H9 (cell line): ENCODE data around the gene CD48. TPM values are rescaled to one million over a fixed set of nuclear protein-coding genes. Genes with fewer than 3 reads are reported as not detected.

Source experiments
- DNase-seq: peaks from one replicate; pipeline ENCODE4 v3.0.0-alpha.2; 2017
- H2AFZ ChIP-seq: one replicate; pipeline ENCODE4 v1.6.1; 2013; ENCODE audit warnings: mild to moderate bottlenecking, low read length, control low read depth, moderate library complexity
- H2AK5ac ChIP-seq: 2 replicates; pipeline ENCODE4 v1.6.1; 2013; ENCODE audit warnings: low read length, control low read depth, mixed read lengths; ENCODE audit not compliant: insufficient read length
- H2BK120ac ChIP-seq: one replicate; pipeline ENCODE4 v1.6.1; 2013; ENCODE audit warnings: low read depth, mild to moderate bottlenecking, low read length, control low read depth, inconsistent platforms; ENCODE audit not compliant: poor library complexity, severe bottlenecking
- H2BK12ac ChIP-seq: 2 replicates; pipeline ENCODE4 v1.6.1; 2013; ENCODE audit warnings: low read length, control low read depth, mixed read lengths, low read depth; ENCODE audit not compliant: insufficient read length
- H2BK15ac ChIP-seq: 2 replicates; pipeline ENCODE4 v1.6.1; 2013; ENCODE audit warnings: low read depth, low read length, control low read depth
- H2BK20ac ChIP-seq: one replicate; pipeline ENCODE4 v1.6.1; 2013; ENCODE audit warnings: low read depth, mild to moderate bottlenecking, low read length, control low read depth, inconsistent platforms; ENCODE audit not compliant: poor library complexity, severe bottlenecking
- H2BK5ac ChIP-seq: 2 replicates; pipeline ENCODE4 v1.6.1; 2013; ENCODE audit warnings: low read length, control low read depth, mixed read lengths; ENCODE audit not compliant: insufficient read length
- H3K14ac ChIP-seq: 2 replicates; pipeline ENCODE4 v1.6.1; 2013; ENCODE audit warnings: low read length, control low read depth; ENCODE audit not compliant: insufficient read depth
- H3K18ac ChIP-seq: 2 replicates; pipeline ENCODE4 v1.6.1; 2013; ENCODE audit warnings: low read depth, mild to moderate bottlenecking, mixed read lengths, low read length, control low read depth; ENCODE audit not compliant: insufficient read length
- H3K23ac ChIP-seq: 2 replicates; pipeline ENCODE4 v1.6.1; 2013; ENCODE audit warnings: low read length, control low read depth, mixed read lengths, low read depth; ENCODE audit not compliant: insufficient read length
- H3K23me2 ChIP-seq: 2 replicates; pipeline ENCODE4 v1.6.1; 2013; ENCODE audit warnings: low read depth, mild to moderate bottlenecking, mixed read lengths, low read length, control low read depth; ENCODE audit not compliant: insufficient read length, poor library complexity, severe bottlenecking
- H3K27ac ChIP-seq: 2 replicates; pipeline ENCODE4 v1.5.1; 2013; ENCODE audit warnings: low read length, control low read depth, mixed read lengths, low read depth; ENCODE audit not compliant: insufficient read length
- H3K27me3 ChIP-seq: 2 replicates; pipeline ENCODE4 v1.6.1; 2013; ENCODE audit warnings: low read length, control low read depth, inconsistent platforms; ENCODE audit not compliant: insufficient read depth
- H3K4ac ChIP-seq: 2 replicates; pipeline ENCODE4 v1.6.1; 2013; ENCODE audit warnings: low read depth, mild to moderate bottlenecking, control low read depth, inconsistent platforms, low read length, moderate library complexity
- H3K4me1 ChIP-seq: 2 replicates; pipeline ENCODE4 v1.6.1; 2013; ENCODE audit warnings: low read length, control low read depth, inconsistent platforms; ENCODE audit not compliant: insufficient read depth
- H3K4me2 ChIP-seq: 2 replicates; pipeline ENCODE4 v1.6.1; 2013; ENCODE audit warnings: low read length, control low read depth, mixed read lengths; ENCODE audit not compliant: insufficient read length, insufficient read depth
- H3K56ac ChIP-seq: 2 replicates; pipeline ENCODE4 v1.6.1; 2013; ENCODE audit warnings: low read depth, mild to moderate bottlenecking, mixed read lengths, low read length, control low read depth; ENCODE audit not compliant: insufficient read length
- H3K79me1 ChIP-seq: 2 replicates; pipeline ENCODE4 v1.6.1; 2013; ENCODE audit warnings: low read depth, mild to moderate bottlenecking, moderate library complexity, low read length, control low read depth, inconsistent platforms; ENCODE audit not compliant: insufficient read depth, poor library complexity, severe bottlenecking
- H3K79me2 ChIP-seq: 2 replicates; pipeline ENCODE4 v1.6.1; 2013; ENCODE audit warnings: low read length, control low read depth, inconsistent platforms; ENCODE audit not compliant: insufficient read depth
- H3K9ac ChIP-seq: 2 replicates; pipeline ENCODE4 v1.6.1; 2013; ENCODE audit warnings: low read length, control low read depth, mixed read lengths; ENCODE audit not compliant: insufficient read length; ENCODE audit errors: extremely low read depth
- H3K9me3 ChIP-seq: one replicate; pipeline ENCODE4 v1.6.1; 2013; ENCODE audit warnings: low read depth, low read length, inconsistent platforms; ENCODE audit not compliant: control insufficient read depth
- H3T11ph ChIP-seq: one replicate; pipeline ENCODE4 v1.6.1; 2013; ENCODE audit warnings: mild to moderate bottlenecking, low read length, control low read depth, inconsistent platforms
- H4K20me1 ChIP-seq: one replicate; pipeline ENCODE4 v1.6.1; 2013; ENCODE audit not compliant: control insufficient read depth, insufficient read length, insufficient read depth
- H4K5ac ChIP-seq: 2 replicates; pipeline ENCODE4 v1.6.1; 2013; ENCODE audit warnings: low read depth, mild to moderate bottlenecking, mixed read lengths, low read length, control low read depth; ENCODE audit not compliant: insufficient read length
- H4K8ac ChIP-seq: replicated peaks from 2 replicates; pipeline ENCODE4 v1.6.1; 2013; ENCODE audit warnings: low read length, control low read depth, mixed read lengths, low read depth; ENCODE audit not compliant: insufficient read length
- H4K91ac ChIP-seq: 2 replicates; pipeline ENCODE4 v1.6.1; 2013; ENCODE audit warnings: low read depth, mild to moderate bottlenecking, moderate library complexity, mixed read lengths, low read length, control low read depth; ENCODE audit not compliant: insufficient read length
- H3K27ac Mint-ChIP-seq, 3 experiments: 2 replicates in 2 of 3; 3 replicates in 1 of 3; pipeline ENCODE4 v1.8.0; 2020 to 2021; ENCODE audit warnings: mixed read lengths in 3 of 3, mild to moderate bottlenecking in 1 of 3, moderate library complexity in 1 of 3
- H3K27me3 Mint-ChIP-seq: 2 replicates; pipeline ENCODE4 v1.8.0; 2021; ENCODE audit warnings: low read depth, mild to moderate bottlenecking, moderate library complexity, mixed read lengths
- H3K36me3 Mint-ChIP-seq, 3 experiments: 2 replicates in 2 of 3; 3 replicates in 1 of 3; pipeline ENCODE4 v1.8.0; 2020 to 2021; ENCODE audit warnings: low read depth in 3 of 3, mixed read lengths in 3 of 3; ENCODE audit not compliant: insufficient read depth in 1 of 3
- H3K4me1 Mint-ChIP-seq, 2 experiments: 2 replicates each; pipeline ENCODE4 v1.8.0; 2020; ENCODE audit warnings: mixed read lengths in 2 of 2
- H3K4me3 Mint-ChIP-seq, 2 experiments: 2 replicates in 1 of 2; 3 replicates in 1 of 2; pipeline ENCODE4 v1.8.0; 2020 to 2021; ENCODE audit warnings: mild to moderate bottlenecking in 2 of 2, mixed read lengths in 2 of 2, moderate library complexity in 1 of 2
- H3K9me3 Mint-ChIP-seq, 2 experiments: 2 replicates in 1 of 2; 3 replicates in 1 of 2; pipeline ENCODE4 v1.8.0; 2020; ENCODE audit warnings: mild to moderate bottlenecking in 2 of 2, mixed read lengths in 2 of 2, moderate library complexity in 1 of 2
- CTCF ChIP-seq: fragments of 200-600 bp; sonication (generic); conservative IDR thresholded peaks from 3 replicates; pipeline ENCODE4 v1.8.0; 2021; ENCODE audit warnings: antibody characterized with exemption, mild to moderate bottlenecking
- WGBS: extraction: QIAGEN DNeasy Blood & Tissue Kit; methylation state at CpG from one replicate; pipeline ENCODE4 v1.1.7; 2013; ENCODE audit warnings: missing lambda C conversion rate, low lambda C conversion rate, mixed read lengths; ENCODE audit not compliant: insufficient read length; ENCODE audit errors: extremely low coverage; 5-methylcytosine and 5-hydroxymethylcytosine counted together
- long read RNA-seq: library from polyadenylated mRNA; unstranded; transcript quantifications from one replicate; pipeline ENCODE4 v2.0.0, GENCODE V29; 2020
- total RNA-seq: library from RNA; stranded (reverse); gene quantifications from 2 replicates; pipeline ENCODE4 v1.2.1, GENCODE V29; 2021

CD48 gene
- total RNA-seq: not detected in 2 replicates
- long read RNA-seq: 0 reads

- Histone ChIP-seq H3K4ac (no peak within 1 kb of the TSS), H3K14ac (no peak within 1 kb of the TSS; the same call in 1 of the 2 replicates), H2AFZ (no peak within 1 kb of the TSS), H2BK20ac (no peak within 1 kb of the TSS), H3K27ac (no peak within 1 kb of the TSS), H2BK15ac (no peak within 1 kb of the TSS), H3K23me2 (no peaks in the 10 kb centered on the region), H4K5ac (no peak within 1 kb of the TSS), H3K9me3 (no peaks in the 10 kb centered on the region), H3T11ph (no peak within 1 kb of the TSS), H2BK5ac (no peak within 1 kb of the TSS), H2BK12ac (no peak within 1 kb of the TSS), H3K18ac (no peak within 1 kb of the TSS), H3K27me3 (no peaks in the 10 kb centered on the region), H4K20me1 (no peaks in the 10 kb centered on the region), H3K79me2 (no peaks in the 10 kb centered on the region), H3K9ac (no peak within 1 kb of the TSS), H2BK120ac (no peak within 1 kb of the TSS), H4K8ac (no peak within 1 kb of the TSS), H2AK5ac (no peak within 1 kb of the TSS), H4K91ac (no peak within 1 kb of the TSS), H3K4me1 (no peaks in the 10 kb centered on the region), H3K56ac (no peak within 1 kb of the TSS), H3K4me2 (no peak within 1 kb of the TSS), H3K23ac (no peak within 1 kb of the TSS), H3K79me1 (no peaks in the 10 kb centered on the region)
- H3K4me1 Mint-ChIP-seq: no peaks in the 10 kb centered on the region
- TF ChIP-seq CTCF: no peak
- H3K27me3 Mint-ChIP-seq: peaks cover 1% of the 10 kb centered on the region; the same call in 1 of the 2 replicates
- H3K4me3 Mint-ChIP-seq: no peak within 1 kb of the TSS
- H3K9me3 Mint-ChIP-seq: no peaks in the 10 kb centered on the region
- no peak for DNase-seq
- no peak within 1 kb of the TSS for H3K27ac Mint-ChIP-seq
- H3K36me3 Mint-ChIP-seq: no peaks in the 10 kb centered on the region
- whole genome bisulfite sequencing: no CpG with 5 or more reads among the region's 9 CpGs
These were observed at the start of gene CD48 for GRCh38 chr1:160711602-160712311. CD48 (minus strand) TSS chr1:160711822; CDS start chr1:160711763, 59 bp downstream.
